HG02840 (cell line): ENCODE measurements around the gene CADM1.

Source experiments
- ATAC-seq: cut with Tn5 transposase; IDR thresholded peaks from one replicate; pipeline ENCODE4 v1.9.1; 2021; ENCODE audit warnings: mild to moderate bottlenecking, moderate library complexity, moderate number of reproducible peaks; ENCODE audit not compliant: unreplicated experiment, low FRiP score

The CADM1 gene

DNA sequence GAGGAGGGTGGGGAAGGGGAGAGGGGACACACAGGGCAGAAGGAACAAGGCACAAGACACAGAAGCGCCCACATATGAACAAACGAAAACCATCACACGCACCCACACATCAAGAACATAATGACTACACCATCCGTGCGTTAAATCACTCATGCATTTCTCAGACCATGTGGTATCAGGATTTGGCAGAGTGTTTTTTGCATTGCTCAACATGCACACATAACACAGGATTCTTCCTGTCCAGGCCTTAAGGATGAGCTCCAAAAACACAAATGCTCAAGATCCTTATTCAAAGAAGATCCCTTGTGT, 309.5 kb downstream of the CADM1 start:
- peak; percentile 27 for ATAC-seq

DNA sequence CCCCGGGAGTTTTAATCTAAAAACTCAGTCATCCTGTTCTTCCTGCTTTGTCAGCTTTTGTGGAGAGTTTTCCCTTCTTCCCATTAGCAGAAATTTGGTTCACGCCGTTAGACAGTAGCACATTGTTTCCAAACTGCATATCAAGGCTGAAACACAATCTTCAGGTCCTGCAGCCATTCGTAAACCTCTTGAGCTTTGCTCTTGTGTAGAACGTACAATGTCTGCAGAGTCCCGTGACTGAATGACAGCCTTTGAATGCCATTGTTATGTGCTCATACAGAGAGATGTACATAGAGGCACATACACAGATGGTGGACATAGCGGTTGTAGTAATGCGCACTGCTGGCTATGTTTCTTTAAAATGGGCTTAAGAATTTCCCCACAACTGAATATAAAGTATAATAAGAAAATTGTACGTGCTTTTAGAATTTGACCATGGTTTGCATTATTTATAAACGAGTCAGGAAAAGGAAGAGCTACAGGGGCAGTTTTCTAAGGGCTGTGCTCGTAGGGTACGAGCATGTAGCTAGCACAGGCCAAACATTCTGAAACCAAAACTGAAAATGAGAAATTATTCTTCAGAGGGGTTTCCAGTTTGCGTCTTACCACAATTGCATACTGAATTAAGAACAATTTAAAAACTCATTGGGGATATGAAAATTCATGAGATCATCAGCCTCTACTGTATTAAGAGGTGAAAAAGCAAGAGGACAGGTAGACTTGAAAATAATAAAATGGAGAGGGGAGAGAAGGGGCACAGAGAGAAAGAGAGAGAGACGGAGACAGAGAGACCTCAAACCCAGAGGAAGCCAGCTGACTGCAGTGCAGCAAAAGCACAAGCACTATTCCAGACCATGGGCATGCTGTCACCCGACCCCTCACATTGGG, 310.1 kb downstream of the CADM1 start:
- peak; percentile 68 for ATAC-seq

DNA sequence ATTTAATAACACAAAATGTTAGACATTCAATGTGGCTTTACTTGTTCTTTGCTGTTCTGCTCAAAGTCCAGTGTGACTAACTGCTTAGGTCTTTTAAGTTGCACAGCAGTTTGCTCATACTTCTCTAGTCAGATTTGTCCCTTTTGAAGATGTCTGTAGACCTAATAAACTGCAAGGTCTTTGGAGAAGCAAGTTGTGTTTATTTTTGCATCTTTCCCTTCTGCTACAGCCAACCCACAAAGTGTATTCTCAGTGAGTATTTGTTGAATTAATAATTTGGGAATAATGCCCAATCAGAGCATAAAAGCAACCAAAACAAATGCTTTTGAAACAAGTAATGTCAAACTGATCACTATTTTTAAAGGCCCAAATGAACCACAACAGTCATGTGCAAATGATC, 312.5 kb downstream of the CADM1 start:
- ATAC-seq = no peak

DNA sequence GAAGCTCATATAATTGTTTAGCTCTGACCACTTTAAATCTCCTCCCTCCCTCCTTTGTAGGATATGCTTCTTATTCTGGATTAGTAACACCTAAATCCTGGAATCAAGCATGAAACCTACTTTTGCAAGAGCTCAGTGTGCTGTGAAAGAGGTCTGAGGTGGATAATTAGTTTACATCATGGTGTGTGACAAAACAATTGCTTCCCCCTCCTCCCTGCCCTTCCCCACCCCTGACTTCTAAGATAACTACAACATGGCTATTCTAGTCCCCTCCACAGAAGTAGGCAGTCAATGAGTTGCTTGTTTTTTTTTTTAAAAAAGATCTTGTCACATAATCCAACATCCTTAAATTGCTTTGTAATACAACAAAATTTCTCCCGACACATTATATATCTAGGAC, 314.0 kb downstream of the CADM1 start:
- no peak for ATAC-seq

DNA sequence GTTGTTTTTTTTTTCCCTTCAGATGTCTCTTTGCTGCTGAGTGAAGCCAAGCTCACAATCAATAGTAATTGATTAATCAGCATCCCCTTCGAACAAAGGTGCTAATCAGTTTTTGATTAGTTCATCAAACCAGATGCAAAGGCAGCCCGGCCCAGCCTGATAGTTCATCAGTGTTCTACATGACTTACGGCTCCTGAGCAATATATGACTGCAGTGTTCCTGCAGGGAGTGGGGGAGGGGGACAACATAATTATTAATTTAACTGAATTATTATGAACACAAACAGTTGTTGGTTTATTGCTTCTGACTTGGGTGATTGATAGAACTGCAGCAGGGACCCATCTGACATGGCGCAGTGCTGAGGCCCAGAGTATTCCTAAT, 315.3 kb downstream of the CADM1 start:
- ATAC-seq = no peak

DNA sequence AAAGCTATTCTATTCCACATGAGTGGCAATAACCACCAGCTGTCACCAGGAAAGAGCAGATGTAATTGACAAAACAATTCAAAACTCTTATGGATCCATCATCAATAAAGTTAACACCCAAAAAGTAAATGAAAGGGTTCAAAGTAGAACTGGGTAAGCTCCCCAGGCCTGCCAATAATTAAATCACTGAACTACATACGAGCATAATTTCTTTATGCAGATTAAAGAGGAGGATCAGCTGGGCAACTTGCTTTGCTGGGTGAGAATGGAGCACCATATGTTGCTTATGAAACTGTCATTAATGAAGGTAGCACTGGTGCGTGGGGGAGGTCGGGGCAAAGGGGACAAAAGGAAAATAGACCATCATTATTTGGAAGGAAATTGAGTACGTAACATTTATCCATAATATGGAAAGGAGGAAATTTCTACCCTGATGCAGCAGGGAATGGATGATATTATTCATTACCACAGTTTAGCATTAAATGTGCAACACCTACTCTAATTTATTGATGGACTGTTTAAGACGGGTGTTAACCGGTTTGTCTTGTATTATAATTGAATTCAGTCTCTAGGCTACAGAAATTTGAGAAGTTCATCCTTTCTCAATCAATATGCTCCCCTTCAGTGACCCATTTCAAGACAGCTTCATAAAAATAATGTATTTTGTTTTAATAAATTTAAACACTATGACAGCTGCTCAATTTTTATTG, 315.9 kb downstream of the CADM1 start:
- ATAC-seq = no peak

DNA sequence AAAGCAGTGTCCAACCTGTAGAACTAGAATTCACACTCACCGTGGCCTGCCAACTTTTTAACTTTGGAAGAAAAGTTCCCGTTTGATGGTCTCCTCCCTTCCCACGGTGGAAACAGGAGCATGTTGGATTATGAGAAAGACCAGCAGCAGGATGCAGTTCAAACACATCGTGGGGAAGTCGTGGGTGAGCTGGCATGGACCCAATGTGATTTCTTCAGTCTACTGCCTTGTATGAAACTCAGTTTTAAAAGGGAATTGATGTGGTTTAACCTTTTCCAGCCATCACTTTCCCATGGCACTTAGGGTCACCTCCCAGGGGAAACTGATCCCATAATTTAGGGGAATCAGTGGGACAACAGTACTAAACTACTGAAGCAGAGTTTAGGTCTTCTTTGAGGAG, 318.3 kb downstream of the CADM1 start:
- ATAC-seq = no peak

DNA sequence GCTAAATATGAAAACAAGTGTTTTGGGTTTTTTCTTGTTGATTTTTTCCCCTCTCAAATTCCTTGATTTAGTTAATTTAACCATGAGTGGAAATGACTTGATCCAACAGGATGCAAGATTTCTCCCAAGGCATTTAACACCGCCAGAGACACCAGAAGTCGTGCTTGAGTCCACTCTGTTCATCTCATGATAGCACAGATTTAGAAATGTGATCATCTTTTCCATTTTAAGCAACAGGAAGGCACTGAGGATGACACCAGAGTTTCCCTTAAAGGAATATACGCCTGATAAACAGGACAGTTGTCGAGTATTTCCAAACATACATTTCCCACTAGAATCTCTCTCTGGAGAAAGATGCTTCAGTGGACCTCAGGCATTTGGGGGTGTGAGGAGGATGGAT, 318.7 kb downstream of the CADM1 start:
- ATAC-seq = no peak

DNA sequence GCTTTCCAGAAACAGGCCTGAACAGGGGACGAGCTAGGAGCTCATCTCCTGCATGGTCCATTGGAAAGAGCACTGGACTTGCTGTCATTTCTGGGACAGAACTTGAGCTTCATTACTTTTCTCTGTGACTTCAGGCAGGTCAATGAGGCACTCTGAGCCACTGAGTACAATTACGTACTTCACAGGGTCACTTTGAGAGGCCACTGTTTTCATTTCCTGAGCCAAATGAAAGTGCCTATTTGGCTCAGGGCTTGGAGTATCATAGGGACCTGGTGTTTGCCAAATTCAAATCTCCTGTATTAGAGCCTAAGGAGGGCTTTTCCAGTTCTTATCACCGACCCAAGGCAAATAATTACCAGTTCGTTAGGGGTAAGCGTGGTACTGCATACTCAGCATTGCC, 319.3 kb downstream of the CADM1 start:
- no peak for ATAC-seq

DNA sequence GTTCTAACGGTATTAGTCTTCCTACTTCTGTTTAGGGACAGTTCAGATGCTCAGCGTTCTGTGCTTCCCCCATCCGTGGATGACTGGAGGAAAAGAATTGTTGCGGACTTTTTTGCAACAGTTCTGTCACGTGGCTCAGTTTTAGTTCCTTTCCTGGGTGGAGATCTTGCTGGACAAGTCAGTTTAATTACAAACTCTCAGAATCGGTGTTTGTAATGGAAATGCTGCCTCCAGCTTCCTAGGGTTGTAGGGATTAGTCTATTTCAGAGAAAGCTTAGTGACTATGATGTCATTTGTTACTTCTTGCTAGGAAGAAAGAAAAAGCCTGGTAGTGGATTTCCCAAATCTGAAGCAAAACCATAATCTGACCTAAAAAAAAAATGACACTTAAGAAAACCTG, 320.4 kb downstream of the CADM1 start:
- ATAC-seq = no peak

DNA sequence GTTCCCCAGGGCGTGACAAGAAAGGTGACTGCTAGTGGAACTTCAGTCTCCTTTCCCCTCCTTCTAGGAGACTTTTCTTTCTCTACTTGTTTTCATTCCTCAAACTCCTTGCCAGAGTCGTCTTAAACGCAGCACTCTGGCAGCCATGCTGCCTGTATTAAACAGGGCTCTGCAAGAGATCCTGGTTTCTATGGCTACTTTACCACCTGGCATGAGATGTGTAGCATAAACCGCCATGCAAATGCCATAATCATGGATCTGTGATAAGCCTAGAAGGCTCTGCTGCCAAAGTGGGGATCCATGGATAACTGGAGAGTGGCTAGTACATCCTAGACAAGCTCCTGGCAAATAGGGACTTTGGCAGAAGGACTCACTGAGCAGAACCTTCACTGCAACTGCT, 321.1 kb downstream of the CADM1 start:
- ATAC-seq = no peak

DNA sequence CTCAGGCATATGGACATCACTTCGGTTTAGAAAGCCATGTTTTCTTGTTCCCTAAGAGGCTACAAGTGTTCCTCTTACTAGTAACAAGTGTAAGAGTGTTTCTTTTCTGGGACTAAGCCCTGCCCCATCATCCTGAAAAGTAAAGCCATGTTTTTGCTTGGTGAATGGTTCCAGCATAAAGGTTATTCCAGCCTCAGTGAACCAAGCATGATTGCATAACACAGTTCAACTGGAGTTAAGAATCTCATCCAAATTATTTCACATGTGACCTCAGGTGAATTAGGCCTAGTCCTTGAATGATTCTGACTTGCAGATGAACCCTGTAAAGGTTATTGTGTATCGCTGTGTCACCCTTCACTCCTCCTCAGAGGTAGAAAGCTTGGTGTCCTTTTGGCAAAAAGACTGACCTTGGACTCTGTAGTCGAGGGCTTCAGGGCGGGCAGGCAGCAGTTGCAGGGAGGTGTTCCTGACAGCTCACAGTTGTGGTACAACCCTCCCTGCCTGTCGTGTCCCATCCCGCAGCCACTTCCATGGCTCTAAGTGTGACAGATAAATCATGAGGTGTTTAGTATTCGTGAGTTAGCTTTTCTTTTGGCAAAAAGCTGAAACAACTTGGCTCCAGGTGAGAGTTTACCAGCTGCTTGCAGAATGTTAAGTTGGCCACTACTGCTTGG, 321.8 kb downstream of the CADM1 start:
- ATAC-seq = no peak

DNA sequence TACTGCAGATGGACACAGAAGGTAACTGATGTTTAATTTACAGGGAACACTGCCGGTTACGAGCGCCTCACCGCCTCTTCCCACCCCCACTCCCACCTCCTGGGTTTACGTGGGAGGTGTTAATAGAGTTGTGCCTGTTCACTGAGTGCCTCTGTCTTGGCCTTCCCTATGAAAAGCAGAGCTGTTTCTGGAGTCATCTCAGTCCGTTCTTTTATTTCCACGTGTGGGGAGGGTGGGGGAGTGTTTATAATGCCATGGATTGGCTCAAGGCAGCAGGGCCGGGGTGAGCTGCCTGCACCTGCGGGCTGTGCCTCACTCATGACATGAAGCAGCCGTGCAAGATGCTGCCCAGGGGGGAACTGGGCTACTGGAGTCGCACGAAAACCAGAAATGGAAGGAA, 322.7 kb downstream of the CADM1 start:
- no peak for ATAC-seq

DNA sequence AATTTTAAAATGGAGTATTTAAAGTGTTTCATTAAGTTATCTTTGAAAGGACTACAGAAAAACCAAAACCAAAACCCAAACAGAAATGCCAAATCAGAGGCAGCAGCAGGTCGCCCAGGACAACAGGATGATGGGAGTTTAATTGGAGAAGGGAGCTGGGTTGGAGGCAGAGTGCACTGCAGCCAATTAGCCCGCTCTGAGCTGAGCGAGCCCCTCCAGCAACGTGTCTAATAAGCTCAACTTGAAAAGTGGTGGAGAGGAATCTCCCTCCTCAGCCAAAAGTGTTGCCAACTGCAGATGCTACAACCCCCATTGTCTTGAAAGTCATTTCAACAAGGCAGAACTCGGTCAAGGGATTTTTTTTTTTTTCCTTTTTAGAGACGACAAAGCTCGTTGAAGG, 323.9 kb downstream of the CADM1 start:
- ATAC-seq = no peak

DNA sequence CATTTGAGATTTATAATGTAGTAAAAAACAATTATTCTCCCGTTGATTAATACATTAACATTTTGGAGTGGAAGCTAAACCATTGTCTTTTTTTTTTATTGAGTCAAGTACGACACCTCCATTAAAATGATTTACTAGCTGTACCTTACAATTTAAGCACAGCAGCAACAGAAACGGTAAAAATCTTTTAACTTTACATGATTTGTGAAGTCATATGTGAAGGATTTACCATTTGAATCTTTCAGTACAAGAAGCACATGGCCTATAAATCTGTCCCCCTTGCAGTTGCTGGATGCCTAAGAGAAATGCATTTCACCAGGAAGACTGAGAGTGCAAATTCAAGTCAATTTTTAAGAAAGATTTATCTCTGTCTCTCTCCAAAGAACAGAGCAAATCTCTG, 324.6 kb downstream of the CADM1 start:
- ATAC-seq = no peak

DNA sequence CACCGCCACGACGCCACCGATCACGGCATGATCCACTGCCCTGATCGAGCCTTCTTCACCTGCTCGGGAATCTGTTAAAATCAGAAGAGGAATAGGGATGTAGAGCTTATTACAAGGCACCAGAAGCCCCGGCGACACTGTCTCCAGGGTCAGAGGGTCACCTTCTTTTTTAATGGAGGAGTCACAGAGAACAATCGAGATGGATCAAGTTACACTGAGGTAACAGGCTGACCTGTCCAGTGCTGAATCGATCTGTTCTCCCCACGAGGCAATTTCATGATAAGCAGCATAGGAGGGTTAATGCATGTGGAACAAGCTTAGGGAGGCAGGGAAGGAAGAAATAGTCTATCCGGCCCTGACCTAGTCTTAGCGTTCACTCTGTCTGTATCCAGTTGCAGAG, 325.5 kb downstream of the CADM1 start:
- ATAC-seq = no peak

DNA sequence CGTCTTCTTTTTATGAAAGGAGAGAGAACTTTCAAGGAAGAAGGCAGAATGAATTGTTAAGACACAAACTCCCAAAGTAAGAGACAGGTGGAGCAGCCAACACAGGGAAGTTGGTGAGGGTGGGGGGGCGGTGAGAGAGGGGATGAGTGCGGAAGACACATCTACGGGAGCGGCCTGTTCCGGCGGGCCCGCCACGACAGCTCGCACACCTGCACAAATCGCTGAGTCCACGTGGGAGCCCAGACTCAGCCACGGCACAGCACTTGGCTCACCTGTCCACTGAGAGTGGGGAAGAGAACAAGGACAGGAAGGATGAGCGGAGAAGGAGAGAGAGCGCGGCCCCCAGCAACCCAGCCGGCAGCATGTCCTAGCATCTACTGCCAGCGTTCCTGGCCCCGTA, 331.1 kb downstream of the CADM1 start:
- ATAC-seq = no peak

DNA sequence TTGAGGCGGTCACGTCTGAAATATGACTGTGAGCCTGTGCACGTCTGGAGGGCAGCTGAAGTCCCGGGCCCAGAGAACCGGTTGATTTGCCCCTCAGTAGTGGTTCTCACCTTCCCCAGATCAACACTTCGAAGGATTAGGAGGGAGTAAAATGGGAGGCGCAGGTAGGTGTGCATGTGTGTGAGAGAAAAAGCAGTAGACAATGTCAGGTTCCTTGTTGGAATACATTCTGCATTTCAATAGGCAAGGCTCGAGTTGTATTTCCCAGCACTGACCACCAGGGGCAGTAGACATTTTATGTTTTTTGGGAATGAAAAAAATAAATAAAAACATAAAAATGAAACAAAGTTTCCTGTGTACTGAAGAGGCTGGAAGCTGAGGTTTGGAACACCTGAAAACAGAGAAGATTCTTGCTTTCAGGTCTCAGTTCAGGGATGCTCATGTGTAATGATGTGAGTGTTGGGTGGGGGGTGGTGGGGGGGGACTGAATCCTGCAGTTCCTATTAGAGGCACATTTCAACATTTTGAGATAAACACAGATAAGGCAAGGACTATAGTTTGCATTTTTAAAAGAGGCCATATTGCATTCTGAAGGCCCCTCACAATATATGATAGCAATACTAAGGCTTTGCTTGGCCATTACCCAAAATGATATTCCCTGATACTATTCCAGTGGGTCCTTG, 333.9 kb downstream of the CADM1 start:
- no peak for ATAC-seq

DNA sequence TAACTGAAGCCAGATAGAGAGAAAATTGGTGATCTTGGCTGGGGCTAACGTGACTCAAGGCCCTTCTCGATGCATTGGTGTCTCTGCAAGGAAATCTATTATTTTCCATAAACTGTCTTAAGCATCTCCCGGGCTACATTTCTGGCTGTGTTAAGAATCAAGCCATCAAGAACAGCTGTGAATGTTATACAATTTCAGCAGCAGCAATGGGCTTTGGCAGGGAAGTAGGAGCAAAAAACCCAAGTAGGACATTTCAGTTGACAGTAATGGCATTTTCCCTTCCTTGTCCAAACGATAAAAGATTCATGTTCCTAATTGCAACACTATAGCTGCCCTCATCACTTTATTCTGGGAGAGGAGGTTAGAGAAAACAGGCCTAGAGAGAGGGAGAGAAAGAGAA, 335.0 kb downstream of the CADM1 start:
- ATAC-seq = no peak

DNA sequence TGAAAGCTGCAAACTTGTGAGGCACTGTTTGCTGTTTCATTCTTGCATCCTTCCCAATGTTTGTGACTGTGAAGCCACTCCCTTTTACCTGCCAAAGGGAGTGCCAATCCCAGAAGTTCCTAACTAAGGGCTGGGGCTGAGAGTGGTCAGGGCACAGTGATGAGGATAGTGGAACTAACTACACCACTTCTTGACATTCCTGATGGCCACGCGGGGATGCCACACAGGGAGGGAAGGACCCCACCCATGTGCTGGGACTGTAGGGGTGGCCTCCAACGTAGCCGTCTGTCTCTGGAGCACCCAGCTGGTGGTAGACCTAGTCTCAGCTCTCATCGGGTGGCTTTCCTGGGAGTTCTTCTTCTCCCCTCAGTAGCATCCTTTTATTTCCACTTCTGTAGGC, 335.5 kb downstream of the CADM1 start:
- ATAC-seq = no peak

DNA sequence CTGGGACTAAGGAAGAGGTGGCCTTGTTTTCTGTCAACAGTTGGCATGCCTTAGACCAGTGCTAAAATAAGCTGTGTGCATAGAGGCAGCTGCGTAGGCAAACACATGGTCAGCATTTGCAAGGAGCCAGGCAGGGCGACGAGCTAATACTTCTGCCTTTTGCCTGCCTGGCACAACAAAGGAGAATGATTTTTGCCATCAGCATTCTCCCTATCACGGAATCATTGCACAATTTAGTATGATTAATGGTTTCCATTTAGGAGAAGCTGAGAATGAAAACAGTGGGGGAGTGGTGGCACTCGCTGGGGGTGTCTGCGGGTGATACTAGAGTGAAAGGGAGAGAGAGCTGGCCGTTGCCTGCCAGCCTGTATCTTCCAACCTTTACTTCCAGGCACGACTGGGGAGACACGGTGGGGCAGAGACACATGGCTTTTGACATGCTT, 336.0 kb downstream of the CADM1 start:
- no peak for ATAC-seq
